ENCODE measurements around the gene RBM39. TPM values are rescaled to one million over a fixed set of nuclear protein-coding genes. Genes with fewer than 3 reads are reported as not detected.

The RBM39 gene
- total and polyA plus RNA-seq, 9 of the 15 experiments (the other 6 are each of a cell fraction or from before 2014, with no cell fraction given), result 143 to 319 (median 228) TPM

- TF ChIP-seq, protein P1, sequence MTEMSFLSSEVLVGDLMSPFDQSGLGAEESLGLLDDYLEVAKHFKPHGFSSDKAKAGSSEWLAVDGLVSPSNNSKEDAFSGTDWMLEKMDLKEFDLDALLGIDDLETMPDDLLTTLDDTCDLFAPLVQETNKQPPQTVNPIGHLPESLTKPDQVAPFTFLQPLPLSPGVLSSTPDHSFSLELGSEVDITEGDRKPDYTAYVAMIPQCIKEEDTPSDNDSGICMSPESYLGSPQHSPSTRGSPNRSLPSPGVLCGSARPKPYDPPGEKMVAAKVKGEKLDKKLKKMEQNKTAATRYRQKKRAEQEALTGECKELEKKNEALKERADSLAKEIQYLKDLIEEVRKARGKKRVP (CRISPR knock-in tag; IDR thresholded peaks at IDR 0.05), result no peak
- TF ChIP-seq NFXL1 (CRISPR knock-in tag; IDR thresholded peaks at IDR 0.05) (no peak), COPS2 (conservative IDR thresholded peaks at IDR 0.05) (no peak), MTA3 (IDR thresholded peaks at IDR 0.05; ENCODE audit: borderline replicate concordance) (no peak; the same call in 1 of the 2 replicates), EWSR1 (IDR thresholded peaks at IDR 0.05; ENCODE audit: borderline replicate concordance, low read depth, partially characterized antibody) (no peak), CBX3 (IDR thresholded peaks at IDR 0.05; ENCODE audit: borderline replicate concordance in 1 of 2, low read length in 2 of 2) (no peak), SMAD2 (IDR thresholded peaks at IDR 0.05; ENCODE audit: low read depth, low read length) (no peak), HMGN3 (IDR thresholded peaks at IDR 0.05; ENCODE audit: borderline replicate concordance, extremely low read depth, insufficient read length, low read depth, low read length) (peak; percentile 70), MYNN (IDR thresholded peaks at IDR 0.05) (no peak), MYNN (CRISPR knock-in tag; IDR thresholded peaks at IDR 0.05) (no peak), PHTF2 (CRISPR knock-in tag; IDR thresholded peaks at IDR 0.05) (no peak), RFX7 (CRISPR knock-in tag; IDR thresholded peaks at IDR 0.05) (no peak), ADNP (tag; IDR thresholded peaks at IDR 0.05) (no peak), CREB1 (IDR thresholded peaks at IDR 0.05) (peak; percentile 98), CREB1 (CRISPR knock-in tag; IDR thresholded peaks at IDR 0.05) (peak; percentile 97), HDAC3 (IDR thresholded peaks at IDR 0.05; ENCODE audit: borderline replicate concordance, partially characterized antibody) (no peak), MCM3 (IDR thresholded peaks at IDR 0.05) (no peak), ZNF384 (IDR thresholded peaks at IDR 0.05; ENCODE audit: low read depth, low read length) (no peak), SIN3A (IDR thresholded peaks at IDR 0.05; ENCODE audit: borderline replicate concordance in 2 of 2, control insufficient read depth in 1 of 2, low read depth in 2 of 2, low read length in 2 of 2) (peak; percentile 50 to 95; a peak in 2 of 4 replicates), FOXA1 (IDR thresholded peaks at IDR 0.05; ENCODE audit: borderline replicate concordance) (no peak), TOE1 (IDR thresholded peaks at IDR 0.05; ENCODE audit: borderline replicate concordance) (no peak; the same call in 1 of the 2 replicates), TOE1 (CRISPR knock-in tag; IDR thresholded peaks at IDR 0.05; ENCODE audit: borderline replicate concordance, low read depth) (no peak), EZH2 (IDR thresholded peaks at IDR 0.05; ENCODE audit: borderline replicate concordance, low read depth, low read length) (no peak), MCM5 (IDR thresholded peaks at IDR 0.05; ENCODE audit: low read depth) (no peak), POLR3G (IDR thresholded peaks at IDR 0.05; ENCODE audit: extremely low read depth, insufficient read length, insufficient replicate concordance) (no peak), RB1 (IDR thresholded peaks at IDR 0.05; ENCODE audit: low read depth) (peak; percentile 76), ZNF431 (CRISPR knock-in tag; IDR thresholded peaks at IDR 0.05) (no peak)
- TF ChIP-seq, protein P2, sequence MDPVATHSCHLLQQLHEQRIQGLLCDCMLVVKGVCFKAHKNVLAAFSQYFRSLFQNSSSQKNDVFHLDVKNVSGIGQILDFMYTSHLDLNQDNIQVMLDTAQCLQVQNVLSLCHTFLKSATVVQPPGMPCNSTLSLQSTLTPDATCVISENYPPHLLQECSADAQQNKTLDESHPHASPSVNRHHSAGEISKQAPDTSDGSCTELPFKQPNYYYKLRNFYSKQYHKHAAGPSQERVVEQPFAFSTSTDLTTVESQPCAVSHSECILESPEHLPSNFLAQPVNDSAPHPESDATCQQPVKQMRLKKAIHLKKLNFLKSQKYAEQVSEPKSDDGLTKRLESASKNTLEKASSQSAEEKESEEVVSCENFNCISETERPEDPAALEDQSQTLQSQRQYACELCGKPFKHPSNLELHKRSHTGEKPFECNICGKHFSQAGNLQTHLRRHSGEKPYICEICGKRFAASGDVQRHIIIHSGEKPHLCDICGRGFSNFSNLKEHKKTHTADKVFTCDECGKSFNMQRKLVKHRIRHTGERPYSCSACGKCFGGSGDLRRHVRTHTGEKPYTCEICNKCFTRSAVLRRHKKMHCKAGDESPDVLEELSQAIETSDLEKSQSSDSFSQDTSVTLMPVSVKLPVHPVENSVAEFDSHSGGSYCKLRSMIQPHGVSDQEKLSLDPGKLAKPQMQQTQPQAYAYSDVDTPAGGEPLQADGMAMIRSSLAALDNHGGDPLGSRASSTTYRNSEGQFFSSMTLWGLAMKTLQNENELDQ (CRISPR knock-in tag; IDR thresholded peaks at IDR 0.05; ENCODE audit: borderline replicate concordance), result no peak
These were observed 42.7 kb downstream of the RBM39 start, which contains the start of the genes NFS1 and ROMO1 (continued) for GRCh38 chr20:35699127-35699956.
